GM12873 (cell line): ENCODE measurements around the gene MAMSTR.

Experiments used
- CTCF ChIP-seq: IDR thresholded peaks from 2 replicates; pipeline ENCODE4 v1.5.1; 2012; ENCODE audit warnings: low read depth, mild to moderate bottlenecking, moderate library complexity, low read length, control low read depth; ENCODE audit not compliant: insufficient read depth; ENCODE audit errors: missing control alignments

The MAMSTR gene

GRCh38 chr19:48696353-48697010 is 23.0 kb downstream of the MAMSTR start:
- no peak for TF ChIP-seq CTCF

GRCh38 chr19:48695743-48696352 is 23.7 kb downstream of the MAMSTR start, which contains the start of gene FUT2:
Gene FUT2 (plus strand): TSS chr19:48695971. CDS start chr19:48702957, 6,986 bp downstream.
- no peak for TF ChIP-seq CTCF

- TF ChIP-seq CTCF, result no peak
Measured at GRCh38 chr19:48689449-48689848, 30.1 kb downstream of the MAMSTR start.

- TF ChIP-seq CTCF, result no peak
Measured at GRCh38 chr19:48687776-48688175, 31.7 kb downstream of the MAMSTR start.

GRCh38 chr19:48686088-48686487 is 33.4 kb downstream of the MAMSTR start:
- TF ChIP-seq CTCF, result no peak

GRCh38 chr19:48685583-48685982 is 33.9 kb downstream of the MAMSTR start:
- TF ChIP-seq CTCF, result no peak

GRCh38 chr19:48683349-48683748 is 36.2 kb downstream of the MAMSTR start:
- TF ChIP-seq CTCF, result no peak
